Measurements from ENCODE around the gene DHX35. TPM values are rescaled to one million over a fixed set of nuclear protein-coding genes. Genes with fewer than 3 reads are reported as not detected.

The DHX35 gene
- total and polyA plus RNA-seq, 2 of the 13 experiments (the other 11 are each of a cell fraction or from before 2014, with no cell fraction given), result 25.8 to 28.7 TPM

GRCh38 chr20:38962044-38962927 lies at the start of gene DHX35 (continued):
- TF ChIP-seq SMC3 (IDR thresholded peaks at IDR 0.05; ENCODE audit: low read length) (peak; percentile 9; the same call in 1 of the 2 replicates), SCMH1 (CRISPR knock-in tag; IDR thresholded peaks at IDR 0.05; ENCODE audit: borderline replicate concordance) (no peak), MXD4 (CRISPR knock-in tag; IDR thresholded peaks at IDR 0.05) (peak; percentile 91), ZBTB8A (CRISPR knock-in tag; IDR thresholded peaks at IDR 0.05; ENCODE audit: borderline replicate concordance, low read depth) (0 out of 2 replicates have a peak, but pooled peaks have one; percentile 28), MAF1 (CRISPR knock-in tag; IDR thresholded peaks at IDR 0.05; ENCODE audit: borderline replicate concordance) (peak; percentile 96), TGIF2 (CRISPR knock-in tag; IDR thresholded peaks at IDR 0.05) (peak; percentile 30; the same call in 1 of the 2 replicates), ZNF484 (CRISPR knock-in tag; IDR thresholded peaks at IDR 0.05; ENCODE audit: borderline replicate concordance, low read depth) (peak; percentile 79; the same call in 1 of the 2 replicates), FOXO1 (CRISPR knock-in tag; IDR thresholded peaks at IDR 0.05) (peak; percentile 69), ARID3A (IDR thresholded peaks at IDR 0.05; ENCODE audit: low read depth, low read length) (no peak), RXRB (CRISPR knock-in tag; IDR thresholded peaks at IDR 0.05; ENCODE audit: borderline replicate concordance) (peak; percentile 86), STAG1 (CRISPR knock-in tag; IDR thresholded peaks at IDR 0.05) (peak; percentile 64), ZNF556 (CRISPR knock-in tag; IDR thresholded peaks at IDR 0.05; ENCODE audit: borderline replicate concordance) (peak; percentile 88; the same call in 1 of the 2 replicates), TBL1XR1 (IDR thresholded peaks at IDR 0.05; ENCODE audit: borderline replicate concordance, low read length, partially characterized antibody) (peak; percentile 74), ZNF432 (CRISPR knock-in tag; IDR thresholded peaks at IDR 0.05; ENCODE audit: borderline replicate concordance) (no peak; the same call in 1 of the 2 replicates), ZNF747 (CRISPR knock-in tag; IDR thresholded peaks at IDR 0.05; ENCODE audit: borderline replicate concordance) (peak; percentile 99), SNRNP70 (IDR thresholded peaks at IDR 0.05; ENCODE audit: low read depth, low read length) (no peak), NFKB2 (CRISPR knock-in tag; IDR thresholded peaks at IDR 0.05; ENCODE audit: borderline replicate concordance) (peak; percentile 95; the same call in 1 of the 2 replicates), ZMYM2 (CRISPR knock-in tag; IDR thresholded peaks at IDR 0.05) (0 out of 2 replicates have a peak, but pooled peaks have one; percentile 49), ZNF781 (CRISPR knock-in tag; IDR thresholded peaks at IDR 0.05; ENCODE audit: borderline replicate concordance, not compliant biosample characterization) (peak; percentile 45)
- TF ChIP-seq, protein P1, sequence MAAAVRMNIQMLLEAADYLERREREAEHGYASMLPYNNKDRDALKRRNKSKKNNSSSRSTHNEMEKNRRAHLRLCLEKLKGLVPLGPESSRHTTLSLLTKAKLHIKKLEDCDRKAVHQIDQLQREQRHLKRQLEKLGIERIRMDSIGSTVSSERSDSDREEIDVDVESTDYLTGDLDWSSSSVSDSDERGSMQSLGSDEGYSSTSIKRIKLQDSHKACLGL (CRISPR knock-in tag; IDR thresholded peaks at IDR 0.05), result peak; percentile 98
- TF ChIP-seq, protein P2, sequence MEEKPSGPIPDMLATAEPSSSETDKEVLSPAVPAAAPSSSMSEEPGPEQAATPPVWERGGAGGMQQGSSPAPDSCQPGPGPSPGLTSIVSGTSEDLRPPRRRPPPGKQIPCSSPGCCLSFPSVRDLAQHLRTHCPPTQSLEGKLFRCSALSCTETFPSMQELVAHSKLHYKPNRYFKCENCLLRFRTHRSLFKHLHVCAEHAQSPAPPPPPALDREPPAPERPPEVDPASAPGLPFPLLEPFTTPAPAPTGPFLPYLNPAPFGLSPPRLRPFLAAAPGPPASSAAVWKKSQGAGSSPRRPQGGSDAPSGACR (CRISPR knock-in tag; IDR thresholded peaks at IDR 0.05), result no peak
- TF ChIP-seq, protein P3, sequence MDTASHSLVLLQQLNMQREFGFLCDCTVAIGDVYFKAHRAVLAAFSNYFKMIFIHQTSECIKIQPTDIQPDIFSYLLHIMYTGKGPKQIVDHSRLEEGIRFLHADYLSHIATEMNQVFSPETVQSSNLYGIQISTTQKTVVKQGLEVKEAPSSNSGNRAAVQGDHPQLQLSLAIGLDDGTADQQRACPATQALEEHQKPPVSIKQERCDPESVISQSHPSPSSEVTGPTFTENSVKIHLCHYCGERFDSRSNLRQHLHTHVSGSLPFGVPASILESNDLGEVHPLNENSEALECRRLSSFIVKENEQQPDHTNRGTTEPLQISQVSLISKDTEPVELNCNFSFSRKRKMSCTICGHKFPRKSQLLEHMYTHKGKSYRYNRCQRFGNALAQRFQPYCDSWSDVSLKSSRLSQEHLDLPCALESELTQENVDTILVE (CRISPR knock-in tag; IDR thresholded peaks at IDR 0.05), result peak; percentile 95
- TF ChIP-seq, protein P4, sequence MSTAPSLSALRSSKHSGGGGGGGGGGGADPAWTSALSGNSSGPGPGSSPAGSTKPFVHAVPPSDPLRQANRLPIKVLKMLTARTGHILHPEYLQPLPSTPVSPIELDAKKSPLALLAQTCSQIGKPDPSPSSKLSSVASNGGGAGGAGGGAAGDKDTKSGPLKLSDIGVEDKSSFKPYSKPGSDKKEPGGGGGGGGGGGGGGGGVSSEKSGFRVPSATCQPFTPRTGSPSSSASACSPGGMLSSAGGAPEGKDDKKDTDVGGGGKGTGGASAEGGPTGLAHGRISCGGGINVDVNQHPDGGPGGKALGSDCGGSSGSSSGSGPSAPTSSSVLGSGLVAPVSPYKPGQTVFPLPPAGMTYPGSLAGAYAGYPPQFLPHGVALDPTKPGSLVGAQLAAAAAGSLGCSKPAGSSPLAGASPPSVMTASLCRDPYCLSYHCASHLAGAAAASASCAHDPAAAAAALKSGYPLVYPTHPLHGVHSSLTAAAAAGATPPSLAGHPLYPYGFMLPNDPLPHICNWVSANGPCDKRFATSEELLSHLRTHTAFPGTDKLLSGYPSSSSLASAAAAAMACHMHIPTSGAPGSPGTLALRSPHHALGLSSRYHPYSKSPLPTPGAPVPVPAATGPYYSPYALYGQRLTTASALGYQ (CRISPR knock-in tag; IDR thresholded peaks at IDR 0.05), result no peak

Data from HepG2 (cell line).